Gastrocnemius medialis (tissue), 4 donors: ENCODE measurements around the gene TSPAN17.

Experiments used
- CTCF ChIP-seq, 5 experiments: fragments of 450-650 bp in 3 of 5; fragments of 200-600 bp in 2 of 5; sonication (generic) in 2 of 5; IDR thresholded peaks in 4 of 5; conservative IDR thresholded peaks in 1 of 5; 1 replicate in 4 of 5; 2 replicates in 1 of 5; pipeline ENCODE4 v1.5.1; 2016 to 2019; ENCODE audit warnings: antibody characterized with exemption in 5 of 5, mild to moderate bottlenecking in 3 of 5, moderate library complexity in 3 of 5
- POLR2A ChIP-seq, 2 donors: fragments of 450-650 bp; IDR thresholded peaks; one replicate each; pipeline ENCODE4 v1.6.1; 2017; ENCODE audit warnings: antibody characterized with exemption in 2 of 2, mild to moderate bottlenecking in 2 of 2, moderate library complexity in 2 of 2

- TF ChIP-seq POLR2A (IDR thresholded peaks at IDR 0.05) (no peak), CTCF (IDR thresholded peaks at IDR 0.05 in 4 of 5, conservative IDR thresholded peaks at IDR 0.05 in 1 of 5) (no peak)
These were observed 15.7 kb upstream of the TSPAN17 start for GRCh38 chr5:176631383-176632200.
